GM21423 (cell line): ENCODE measurements around the gene ERFE.

ENCODE experiments used
- ATAC-seq: cut with Tn5 transposase; IDR thresholded peaks from one replicate; pipeline ENCODE4 v1.9.1; 2021; ENCODE audit warnings: mild to moderate bottlenecking, moderate library complexity; ENCODE audit not compliant: unreplicated experiment

Gene ERFE

GRCh38 chr2:238152771-238153688 is 5.7 kb upstream of the ERFE start:
- no peak for ATAC-seq

- no peak for ATAC-seq
These were observed 4.2 kb upstream of the ERFE start for GRCh38 chr2:238154570-238154969.

- no peak for ATAC-seq
These were observed 3.6 kb upstream of the ERFE start for GRCh38 chr2:238155051-238155760.

- no peak for ATAC-seq
These were observed 2.7 kb upstream of the ERFE start for GRCh38 chr2:238155761-238156694.

GRCh38 chr2:238157506-238158017 is 1.2 kb upstream of the ERFE start:
- no peak for ATAC-seq

- no peak for ATAC-seq
These were observed 707 bp upstream of the ERFE start for GRCh38 chr2:238158018-238158508.

GRCh38 chr2:238159071-238159539 is 335 bp downstream of the ERFE start:
- no peak for ATAC-seq

GRCh38 chr2:238159661-238160205 is 963 bp downstream of the ERFE start:
- no peak for ATAC-seq

GRCh38 chr2:238160206-238161129 is 1.7 kb downstream of the ERFE start:
- ATAC-seq: no peak

GRCh38 chr2:238161291-238162051 is 2.7 kb downstream of the ERFE start:
- no peak for ATAC-seq

GRCh38 chr2:238162251-238162845 is 3.6 kb downstream of the ERFE start:
- no peak for ATAC-seq

GRCh38 chr2:238162846-238163441 is 4.2 kb downstream of the ERFE start:
- no peak for ATAC-seq

GRCh38 chr2:238163481-238164198 is 4.9 kb downstream of the ERFE start:
- ATAC-seq: no peak

GRCh38 chr2:238164906-238165287 is 6.1 kb downstream of the ERFE start:
- ATAC-seq: no peak

GRCh38 chr2:238165288-238165921 is 6.6 kb downstream of the ERFE start:
- no peak for ATAC-seq
